Measurements from ENCODE around the gene PPP2R5E.

DNA sequence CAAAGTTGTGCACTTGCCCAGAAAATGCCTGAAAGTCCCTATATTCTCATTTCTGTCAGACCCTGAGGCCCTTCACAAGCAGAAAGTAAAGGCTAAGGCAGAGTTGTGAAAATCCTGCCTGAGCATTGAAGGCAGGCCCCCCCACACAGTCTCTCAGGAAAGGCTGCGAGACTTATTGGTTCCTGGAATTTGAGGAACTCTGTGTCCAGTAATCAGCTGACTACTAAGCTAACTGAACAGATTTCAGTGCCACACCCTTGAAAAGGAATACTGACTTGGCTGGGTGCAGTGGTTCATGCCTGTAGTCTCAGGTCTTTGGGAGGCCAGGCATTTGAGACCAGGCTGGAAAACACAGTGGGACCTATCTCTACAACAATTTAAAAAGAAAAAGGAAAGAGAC is 21.1 kb upstream of the PPP2R5E start:
- TF ChIP-seq POLR2A (IDR thresholded peaks at IDR 0.05), result no peak
- TF ChIP-seq, protein P1, sequence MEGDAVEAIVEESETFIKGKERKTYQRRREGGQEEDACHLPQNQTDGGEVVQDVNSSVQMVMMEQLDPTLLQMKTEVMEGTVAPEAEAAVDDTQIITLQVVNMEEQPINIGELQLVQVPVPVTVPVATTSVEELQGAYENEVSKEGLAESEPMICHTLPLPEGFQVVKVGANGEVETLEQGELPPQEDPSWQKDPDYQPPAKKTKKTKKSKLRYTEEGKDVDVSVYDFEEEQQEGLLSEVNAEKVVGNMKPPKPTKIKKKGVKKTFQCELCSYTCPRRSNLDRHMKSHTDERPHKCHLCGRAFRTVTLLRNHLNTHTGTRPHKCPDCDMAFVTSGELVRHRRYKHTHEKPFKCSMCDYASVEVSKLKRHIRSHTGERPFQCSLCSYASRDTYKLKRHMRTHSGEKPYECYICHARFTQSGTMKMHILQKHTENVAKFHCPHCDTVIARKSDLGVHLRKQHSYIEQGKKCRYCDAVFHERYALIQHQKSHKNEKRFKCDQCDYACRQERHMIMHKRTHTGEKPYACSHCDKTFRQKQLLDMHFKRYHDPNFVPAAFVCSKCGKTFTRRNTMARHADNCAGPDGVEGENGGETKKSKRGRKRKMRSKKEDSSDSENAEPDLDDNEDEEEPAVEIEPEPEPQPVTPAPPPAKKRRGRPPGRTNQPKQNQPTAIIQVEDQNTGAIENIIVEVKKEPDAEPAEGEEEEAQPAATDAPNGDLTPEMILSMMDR (IDR thresholded peaks at IDR 0.05), result no peak
